Heart left ventricle (tissue), 13 donors: Measurements from ENCODE around the gene RIPK3.
"Not testable (repeated sequence)": the region's sequence is repeated elsewhere in the genome, so short reads cannot be mapped to it uniquely, and the experiment has no call there.

ENCODE experiments used
- POLR2A ChIP-seq, 2 donors: fragments of 450-650 bp; IDR thresholded peaks; one replicate each; pipeline ENCODE4 v1.6.1; 2017; ENCODE audit warnings: antibody characterized with exemption in 2 of 2, mild to moderate bottlenecking in 2 of 2, moderate library complexity in 2 of 2
- TF ChIP-seq, protein P1 (sequence below), 12 donors: fragments of 200-600 bp; sonication (generic) in 4 of 12; IDR thresholded peaks; one replicate each; pipeline versions ENCODE4 v1.5.0 to v1.8.0; 2018 to 2022; ENCODE audit warnings: antibody characterized with exemption in 12 of 12, mild to moderate bottlenecking in 5 of 12
- donor health status: ischemic (EF 13 %, LVEDD 7.1; RV severe dilation, severe dysfunction).
- donor health status: DM: no; HTN: yes; CAD: no.
- donor health status: DM: no; HTN: no; CAD: no.
- donor health status: ischemic (EF 25% LVEDD 6.9; RV normal size, moderate dysfunction).
- donor health status: ischemic (EF 25% LVEDD 5.7; RV mildly dilated, moderate dysfunction).
- donor health status: ischemic (EF 35%, LVEDD 5.7; RV mildly dilated, moderate dysfunction).
- donor health status: nonischemic (EF 11% LVEDD 7.7; RV severe dilation, severe dysfunction).
- donor health status: DM: yes; HTN: yes; CAD: no.
- donor health status: PGD.
- donor health status: ischemic (EF 29% LVEDD 5.4; RV normal size, mild dysfunction).
- donor health status: nonischemic (EF 23%, LVEDD 6.1; RV moderate dilation, normal function).

DNA sequence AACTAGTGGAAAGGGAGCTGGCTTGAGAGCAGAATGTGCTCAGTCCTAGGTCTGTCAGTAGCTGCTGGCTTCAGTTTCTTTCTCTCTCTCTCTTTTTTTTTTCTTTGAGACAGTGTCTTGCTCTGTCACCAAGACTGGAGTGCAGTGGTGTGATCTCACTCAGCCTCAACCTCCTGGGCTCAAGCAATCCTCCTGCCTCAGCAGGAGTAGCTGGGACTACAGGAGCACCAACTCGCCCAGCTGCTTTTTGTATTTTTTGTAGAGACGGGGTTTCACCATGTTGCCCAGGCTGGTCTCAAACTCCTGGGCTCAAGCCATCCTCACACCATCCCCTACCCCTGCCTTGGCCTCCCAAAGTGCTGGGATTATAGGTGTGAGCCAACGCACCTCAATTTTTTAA lies 31.8 kb upstream of the RIPK3 start:
- TF ChIP-seq POLR2A (IDR thresholded peaks at IDR 0.05) = not testable (repeated sequence)
- TF ChIP-seq, protein P1, sequence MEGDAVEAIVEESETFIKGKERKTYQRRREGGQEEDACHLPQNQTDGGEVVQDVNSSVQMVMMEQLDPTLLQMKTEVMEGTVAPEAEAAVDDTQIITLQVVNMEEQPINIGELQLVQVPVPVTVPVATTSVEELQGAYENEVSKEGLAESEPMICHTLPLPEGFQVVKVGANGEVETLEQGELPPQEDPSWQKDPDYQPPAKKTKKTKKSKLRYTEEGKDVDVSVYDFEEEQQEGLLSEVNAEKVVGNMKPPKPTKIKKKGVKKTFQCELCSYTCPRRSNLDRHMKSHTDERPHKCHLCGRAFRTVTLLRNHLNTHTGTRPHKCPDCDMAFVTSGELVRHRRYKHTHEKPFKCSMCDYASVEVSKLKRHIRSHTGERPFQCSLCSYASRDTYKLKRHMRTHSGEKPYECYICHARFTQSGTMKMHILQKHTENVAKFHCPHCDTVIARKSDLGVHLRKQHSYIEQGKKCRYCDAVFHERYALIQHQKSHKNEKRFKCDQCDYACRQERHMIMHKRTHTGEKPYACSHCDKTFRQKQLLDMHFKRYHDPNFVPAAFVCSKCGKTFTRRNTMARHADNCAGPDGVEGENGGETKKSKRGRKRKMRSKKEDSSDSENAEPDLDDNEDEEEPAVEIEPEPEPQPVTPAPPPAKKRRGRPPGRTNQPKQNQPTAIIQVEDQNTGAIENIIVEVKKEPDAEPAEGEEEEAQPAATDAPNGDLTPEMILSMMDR (IDR thresholded peaks at IDR 0.05) = not testable (repeated sequence)
